Measurements from ENCODE around the gene MYMK. TPM values are rescaled to one million over a fixed set of nuclear protein-coding genes. Genes with fewer than 3 reads are reported as not detected.

The MYMK gene
- total and polyA plus RNA-seq, 2 of the 8 experiments (the other 6 are each of a cell fraction or from before 2014, with no cell fraction given): not detected

DNA sequence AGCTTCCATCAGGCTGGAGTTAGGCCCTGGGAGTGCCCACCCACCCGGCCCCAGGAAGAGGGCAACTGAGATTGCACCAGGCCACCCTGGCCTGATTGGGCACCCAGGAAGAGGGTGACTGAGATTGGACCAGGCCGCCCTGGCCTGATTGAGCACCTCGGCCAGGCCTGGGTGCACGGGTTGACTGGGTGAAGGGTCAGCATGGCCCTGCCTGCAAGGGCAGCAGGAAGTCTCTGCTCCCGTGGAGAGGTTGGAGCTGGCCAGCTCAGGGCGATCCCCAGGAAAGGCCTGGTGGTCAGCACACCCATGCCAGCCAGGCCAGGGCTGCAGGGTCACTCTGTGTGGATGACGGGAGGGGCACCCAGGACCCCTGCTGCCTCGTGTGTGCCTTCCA lies 21.5 kb upstream of the MYMK start:
- Histone ChIP-seq H2AK5ac (ENCODE audit: low read depth, low read length) (no peak overlapping the region), H3K27ac (ENCODE audit: low read depth, low read length) (no peak overlapping the region; the same call in 1 of the 2 replicates), H3K79me1 (ENCODE audit: low read depth, low read length) (no peaks in the 10 kb centered on the region), H4K8ac (ENCODE audit: extremely low read depth, insufficient read depth, low read length) (peak overlapping the region; percentile 68), H2AFZ (ENCODE audit: low read length) (no peak overlapping the region), H4K5ac (ENCODE audit: insufficient read length, low read depth, low read length) (no peak overlapping the region), H2BK120ac (replicated peaks; ENCODE audit: low read depth, low read length) (no peak overlapping the region), H2BK5ac (ENCODE audit: low read depth, low read length) (no peak overlapping the region), H3K36me3 (ENCODE audit: control insufficient read depth in 2 of 4, insufficient read depth in 4 of 4, low read length in 3 of 4) (no peaks in the 10 kb centered on the region), H2BK12ac (ENCODE audit: low read depth, low read length) (no peak overlapping the region), H3K9ac (replicated peaks in 1 of 4; ENCODE audit: extremely low read depth in 1 of 4, low read depth in 3 of 4, low read length in 3 of 4) (no peak overlapping the region), H4K20me1 (replicated peaks in 1 of 2; ENCODE audit: control insufficient read depth in 1 of 2, insufficient read depth in 2 of 2, low read length in 2 of 2) (peaks cover 0 to 3% of the 10 kb centered on the region in 2 experiments), H2BK20ac (ENCODE audit: low read length) (no peak overlapping the region), H3K4ac (replicated peaks; ENCODE audit: insufficient read length, low read depth, low read length) (no peak overlapping the region), H3K14ac (ENCODE audit: insufficient read length) (no peak overlapping the region), H4K91ac (replicated peaks; ENCODE audit: insufficient read length, low read length) (no peak overlapping the region), H3K4me3 (ENCODE audit: extremely low read depth in 1 of 4, insufficient read depth in 2 of 4, low read depth in 3 of 4, low read length in 4 of 4) (no peak overlapping the region), H3K23ac (ENCODE audit: insufficient read length) (no peak overlapping the region), H3K79me2 (ENCODE audit: control insufficient read depth in 1 of 2, insufficient read depth in 2 of 2, low read length in 2 of 2) (no peaks in the 10 kb centered on the region), H3K18ac (ENCODE audit: extremely low read depth, low read length) (no peak overlapping the region; the same call in 1 of the 2 replicates), H3K9me3 (ENCODE audit: insufficient read depth in 2 of 2, low read depth in 1 of 2, low read length in 1 of 2) (no peaks in the 10 kb centered on the region), H3K56ac (replicated peaks; ENCODE audit: insufficient read length, low read depth, low read length) (no peak overlapping the region), H3K23me2 (ENCODE audit: low read depth, low read length) (no peaks in the 10 kb centered on the region), H3K4me1 (replicated peaks in 1 of 4; ENCODE audit: control insufficient read depth in 3 of 4, insufficient read depth in 4 of 4, low read length in 3 of 4) (no peaks in the 10 kb centered on the region; a peak in 1 of 7 replicates), H3K27me3 (replicated peaks in 1 of 4; ENCODE audit: control insufficient read depth in 3 of 4, extremely low read depth in 1 of 4, insufficient read depth in 3 of 4, low read length in 3 of 4) (no peaks in the 10 kb centered on the region), H2BK15ac (ENCODE audit: low read length) (0 out of 2 replicates have a peak overlapping the region, but pooled peaks have one; percentile 31), H3K4me2 (ENCODE audit: insufficient read depth in 1 of 2, low read depth in 2 of 2, low read length in 2 of 2) (no peak overlapping the region)
- DNase-seq (ENCODE audit: low read depth in 1 of 2, low spot score in 2 of 2) (no peak), FAIRE-seq (no peak)
- 71% methylated on average over 5 of the region's 8 CpGs; no CpG with 5 or more reads in 1 of the 2 experiments for WGBS, 2 experiments (ENCODE audit: extremely low coverage in 1 of 2, insufficient coverage in 1 of 2, insufficient read length in 1 of 2, insufficient replicate concordance in 2 of 2, low coverage in 1 of 2, low lambda C conversion rate in 2 of 2, missing lambda C conversion rate in 1 of 2)
- ChIA-PET CTCF (ENCODE audit: partially characterized antibody) (interaction anchor here (1.4 kb wide), 1 partner anchor 43 kb away, joined by 5 read pairs; no protein-coding TSS in a partner anchor), POLR2A (ENCODE audit: partially characterized antibody) (interaction anchor here (1.3 to 1.4 kb wide), 2 partner anchors 10 to 12 kb away, joined by 4 to 5 read pairs; no protein-coding TSS in a partner anchor)
- no peak for TF ChIP-seq CEBPB (IDR thresholded peaks at IDR 0.05; ENCODE audit: low read depth, low read length)
- no peak for TF ChIP-seq EZH2 (IDR thresholded peaks at IDR 0.05; ENCODE audit: low read depth, low read length, severe bottlenecking)
- TF ChIP-seq SP1 (IDR thresholded peaks at IDR 0.05; ENCODE audit: low read depth, low read length): no peak
- no peak for TF ChIP-seq SP2 (IDR thresholded peaks at IDR 0.05; ENCODE audit: low read length)
- TF ChIP-seq BCL11A (IDR thresholded peaks at IDR 0.05; ENCODE audit: low read depth in 2 of 2, low read length in 2 of 2): no peak
- TF ChIP-seq NRF1 (IDR thresholded peaks at IDR 0.05; ENCODE audit: low read depth, low read length): no peak
- no peak for TF ChIP-seq EP300 (IDR thresholded peaks at IDR 0.05; ENCODE audit: borderline replicate concordance in 1 of 2, low read depth in 2 of 2, low read length in 2 of 2)
- no peak for TF ChIP-seq KDM5A (IDR thresholded peaks at IDR 0.05; ENCODE audit: low read length)
- no peak for TF ChIP-seq CREB1 (IDR thresholded peaks at IDR 0.05)
